Activated T-helper 2 cell treated with anti-CD3 and anti-CD28 coated beads, Interferon-gamma antibody, Interleukin-2, Interleukin-4, amounts not matched to agents 10 μg/mL and 5 μg/mL and 100 μg/mL, durations not matched to agents 14 hours and 24 hours and 36 hours (primary cell): ENCODE measurements around the gene RRAS2. TPM values are rescaled to one million over a fixed set of nuclear protein-coding genes. Genes with fewer than 3 reads are reported as not detected.
A peak's percentile ranks its signal among the peaks of the same experiment; 100 is the strongest.
"Not testable (repeated sequence)": the region's sequence is repeated elsewhere in the genome, so short reads cannot be mapped to it uniquely, and the experiment has no call there.

ENCODE experiments used
- DNase-seq: peaks from one replicate; pipeline ENCODE4 v3.0.0; 2021; ENCODE audit warnings: low spot score
- H3K27ac Mint-ChIP-seq: one replicate; pipeline ENCODE4 v1.8.0; 2021; ENCODE audit warnings: mixed read lengths
- H3K27me3 Mint-ChIP-seq: one replicate; pipeline ENCODE4 v1.8.0; 2021; ENCODE audit warnings: low read depth, mixed read lengths
- H3K36me3 Mint-ChIP-seq: one replicate; pipeline ENCODE4 v1.8.0; 2021; ENCODE audit warnings: low read depth, mixed read lengths
- H3K4me1 Mint-ChIP-seq: one replicate; pipeline ENCODE4 v1.8.0; 2021; ENCODE audit warnings: low read depth, mixed read lengths
- H3K4me3 Mint-ChIP-seq: one replicate; pipeline ENCODE4 v1.8.0; 2021; ENCODE audit warnings: low read depth, mild to moderate bottlenecking, moderate library complexity, mixed read lengths
- H3K9me3 Mint-ChIP-seq: one replicate; pipeline ENCODE4 v1.8.0; 2021; ENCODE audit warnings: mixed read lengths
- intact Hi-C: fragments of 100-400 bp; cut with micrococcal nuclease; formaldehyde crosslinking; loops from one replicate; pipeline ENCODE4 v1.15.1; 2023
- total RNA-seq: library from RNA; stranded (reverse); gene quantifications from 2 replicates; pipeline ENCODE4 v1.2.3, GENCODE V29; 2022

Gene RRAS2
- total RNA-seq, 1 donor from 2014 or later, result 65.2 TPM

DNA sequence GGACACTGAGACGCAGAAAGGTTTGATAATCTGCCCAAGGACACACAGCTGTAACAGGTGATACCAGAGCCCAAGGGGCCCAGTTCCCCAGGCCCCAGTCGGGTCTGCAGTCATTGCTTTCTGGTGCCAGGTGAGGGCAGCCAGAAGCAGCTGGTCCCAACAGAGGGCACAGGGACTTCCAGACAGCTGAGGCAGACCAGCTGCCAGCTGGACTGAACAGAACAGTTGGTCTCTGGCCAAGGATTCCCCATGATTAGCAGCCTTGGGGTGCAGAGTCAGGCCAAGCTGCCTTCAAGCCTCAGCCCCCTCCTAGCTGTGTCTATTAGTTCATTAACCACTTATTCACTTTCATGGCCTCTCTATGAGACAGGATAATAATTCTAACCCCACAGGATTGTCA lies 105.6 kb downstream of the RRAS2 start:
- DNase-seq, result no peak
- H3K4me1 Mint-ChIP-seq, result peaks cover 9% of the 10 kb centered on the region
- no peak overlapping the region for H3K27ac Mint-ChIP-seq

DNA sequence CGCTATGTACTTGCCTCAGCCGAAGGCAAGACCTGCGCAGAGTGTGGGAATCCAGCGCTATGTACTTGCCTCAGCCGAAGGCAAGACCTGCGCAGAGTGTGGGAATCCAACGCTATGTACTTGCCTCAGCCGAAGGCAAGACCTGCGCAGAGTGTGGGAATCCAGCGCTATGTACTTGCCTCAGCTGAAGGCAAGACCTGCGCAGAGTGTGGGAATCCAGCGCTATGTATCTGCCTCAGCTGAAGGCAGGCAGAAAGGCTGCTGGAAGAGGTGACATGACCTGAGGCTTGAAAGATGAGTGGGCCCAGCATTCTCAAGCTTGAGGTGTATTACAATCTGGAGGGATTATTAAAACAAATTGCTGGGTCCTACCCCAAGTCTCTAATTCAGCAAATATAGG lies 106.5 kb downstream of the RRAS2 start:
- intact Hi-C loops, DNase-seq, H3K36me3 Mint-ChIP-seq, H3K4me3 Mint-ChIP-seq, H3K9me3 Mint-ChIP-seq, H3K27ac Mint-ChIP-seq, H3K27me3 Mint-ChIP-seq: not testable (repeated sequence)
- peaks cover 14% of the 10 kb centered on the region for H3K4me1 Mint-ChIP-seq

More for the DNA sequence above, 105.6 kb downstream of the RRAS2 start:
- intact Hi-C loops, result no loop called here
- Mint-ChIP-seq H3K4me3 (no peak overlapping the region), H3K9me3 (no peaks in the 10 kb centered on the region), H3K36me3 (no peaks in the 10 kb centered on the region), H3K27me3 (peaks cover 3% of the 10 kb centered on the region)

DNA sequence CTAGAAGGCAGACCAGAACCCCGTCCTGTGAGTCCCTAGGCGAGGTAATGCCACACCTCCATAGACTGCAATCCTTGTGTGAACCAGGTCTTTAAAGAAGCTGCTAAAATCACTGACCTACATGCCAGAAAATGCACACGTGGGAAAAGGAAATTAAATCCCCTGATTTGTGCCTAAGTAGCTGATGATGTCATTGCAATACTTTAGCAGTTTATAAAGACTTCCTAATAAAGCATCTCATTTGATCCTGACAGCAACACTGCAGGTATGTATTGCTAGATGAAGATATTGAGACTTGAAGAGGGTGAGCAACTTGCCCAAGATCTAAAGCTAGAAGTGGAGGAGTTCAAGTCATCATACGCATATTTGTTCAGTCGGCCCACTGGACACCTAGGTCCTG lies 107.2 kb downstream of the RRAS2 start:
- Mint-ChIP-seq H3K4me3 (no peak overlapping the region), H3K27me3 (peaks cover 14% of the 10 kb centered on the region)

DNA sequence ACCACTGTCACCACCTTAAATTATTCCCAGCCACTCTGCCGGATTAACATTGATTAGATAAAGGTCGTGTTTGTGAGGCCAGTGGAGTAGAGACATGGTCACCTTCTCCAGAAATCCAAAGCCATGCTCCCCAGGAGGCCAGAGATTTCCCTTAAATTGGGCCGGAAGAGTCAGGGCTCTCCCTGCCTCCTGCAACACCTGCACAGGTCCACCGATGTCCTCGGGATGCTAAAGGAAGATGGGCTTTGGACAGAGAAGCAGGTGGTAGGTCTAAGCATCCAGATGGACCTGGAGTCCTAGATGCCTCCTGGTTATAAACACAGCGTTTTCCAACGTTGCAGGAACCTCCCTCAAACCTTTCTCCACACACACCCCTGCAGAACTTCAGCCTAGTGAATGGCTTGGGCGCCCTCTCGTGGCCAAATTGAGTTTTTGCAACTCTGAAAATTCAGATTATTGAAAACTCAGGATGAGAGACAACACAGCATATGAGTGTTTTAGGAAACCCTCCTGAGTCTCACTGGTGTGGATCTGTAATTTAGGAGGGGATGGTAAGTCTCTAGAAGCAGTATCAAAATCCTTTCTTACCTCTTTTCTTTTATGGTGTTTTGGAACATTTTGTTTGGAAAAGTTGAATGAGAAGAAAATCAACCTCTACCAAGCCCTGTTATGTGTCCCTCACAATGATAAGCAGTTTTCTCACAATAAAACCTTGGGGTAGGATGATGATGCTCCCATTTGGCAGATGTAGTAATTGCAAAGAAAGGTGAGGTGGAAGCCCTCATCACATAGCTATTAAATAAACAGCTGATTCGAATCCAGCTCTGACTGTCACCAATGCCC lies 109.6 kb downstream of the RRAS2 start:
- H3K27me3 Mint-ChIP-seq, result peaks cover 21% of the 10 kb centered on the region
- peaks cover 15% of the 10 kb centered on the region for H3K4me1 Mint-ChIP-seq
- no peaks in the 10 kb centered on the region for H3K9me3 Mint-ChIP-seq
- H3K36me3 Mint-ChIP-seq, result no peaks in the 10 kb centered on the region
- H3K4me3 Mint-ChIP-seq, result no peak overlapping the region
- peak; percentile 46 for DNase-seq
- H3K27ac Mint-ChIP-seq, result no peak overlapping the region
- intact Hi-C loops, result loop anchor here (1.0 to 10.0 kb wide), 3 partner anchors 105 to 477 kb away; no protein-coding TSS in a partner anchor

More for the DNA sequence above, 107.2 kb downstream of the RRAS2 start:
- H3K27ac Mint-ChIP-seq, result no peak overlapping the region
- DNase-seq, result no peak
- intact Hi-C loops, result no loop called here
- no peaks in the 10 kb centered on the region for H3K36me3 Mint-ChIP-seq
- H3K9me3 Mint-ChIP-seq, result no peaks in the 10 kb centered on the region
- H3K4me1 Mint-ChIP-seq, result peaks cover 15% of the 10 kb centered on the region

GRCh38 chr11:14248580-14248981 lies 110.4 kb downstream of the RRAS2 start:
- peaks cover 15% of the 10 kb centered on the region for H3K4me1 Mint-ChIP-seq
- H3K4me3 Mint-ChIP-seq, result no peak overlapping the region
- DNase-seq, result no peak
- intact Hi-C loops, result loop anchor here (10.0 kb wide), 1 partner anchor 104 kb away; no protein-coding TSS in a partner anchor
- no peaks in the 10 kb centered on the region for H3K36me3 Mint-ChIP-seq
- no peak overlapping the region for H3K27ac Mint-ChIP-seq
- H3K27me3 Mint-ChIP-seq, result peaks cover 23% of the 10 kb centered on the region
- no peaks in the 10 kb centered on the region for H3K9me3 Mint-ChIP-seq

DNA sequence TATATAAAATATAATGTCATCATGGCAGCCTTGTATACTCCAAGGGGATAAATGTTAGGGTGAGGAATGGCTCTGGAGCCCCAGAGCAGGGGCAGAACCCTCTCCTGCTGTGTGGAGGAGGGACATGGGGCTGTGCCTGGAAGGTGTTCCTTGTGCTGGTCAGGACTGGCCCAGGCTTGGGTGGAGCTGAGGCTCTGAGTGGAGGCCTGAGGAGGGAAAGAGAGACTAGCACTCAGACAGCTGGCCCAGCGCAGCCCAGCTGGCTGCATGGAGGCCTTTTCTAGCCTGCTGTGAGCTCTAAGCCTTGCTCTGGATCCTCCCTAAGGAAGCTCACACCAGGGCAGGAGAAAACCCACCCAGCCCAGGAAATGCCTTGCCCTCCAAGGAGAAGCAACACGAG lies 113.5 kb downstream of the RRAS2 start:
- peaks cover 33% of the 10 kb centered on the region for H3K27me3 Mint-ChIP-seq
- no peak overlapping the region for H3K27ac Mint-ChIP-seq
- H3K4me3 Mint-ChIP-seq, result no peak overlapping the region
- no peaks in the 10 kb centered on the region for H3K9me3 Mint-ChIP-seq
- peaks cover 15% of the 10 kb centered on the region for H3K4me1 Mint-ChIP-seq
- intact Hi-C loops, result loop anchor here (10.0 kb wide), 1 partner anchor 101 kb away; no protein-coding TSS in a partner anchor
- DNase-seq, result no peak
- no peaks in the 10 kb centered on the region for H3K36me3 Mint-ChIP-seq

DNA sequence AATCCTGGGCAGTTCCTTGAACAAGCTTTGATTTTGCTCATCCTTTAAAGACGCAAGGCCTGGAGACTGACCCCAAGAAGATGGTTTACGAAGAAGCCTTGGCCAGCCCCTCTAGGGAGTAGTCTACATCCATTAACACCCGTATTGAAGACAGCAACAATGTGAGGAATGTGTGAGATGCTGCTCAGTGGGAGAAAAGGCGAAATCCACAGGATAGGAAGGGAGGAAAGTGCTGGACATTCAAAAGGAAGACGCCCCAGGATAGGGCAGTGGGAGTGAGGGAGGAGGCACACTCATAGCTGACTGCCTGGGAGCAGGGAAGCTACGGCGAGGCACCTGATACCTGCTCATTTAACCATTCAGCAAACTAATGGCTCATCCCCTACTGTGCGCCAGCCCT lies 114.1 kb downstream of the RRAS2 start:
- Mint-ChIP-seq H3K4me1 (peaks cover 15% of the 10 kb centered on the region), H3K9me3 (no peaks in the 10 kb centered on the region), H3K27ac (no peak overlapping the region), H3K36me3 (no peaks in the 10 kb centered on the region), H3K4me3 (no peak overlapping the region), H3K27me3 (peaks cover 33% of the 10 kb centered on the region)
- DNase-seq, result no peak
- intact Hi-C loops, result loop anchor here (10.0 kb wide), 1 partner anchor 100 kb away; no protein-coding TSS in a partner anchor

GRCh38 chr11:14242733-14243132 lies 116.2 kb downstream of the RRAS2 start:
- no peak for DNase-seq
- peaks cover 28% of the 10 kb centered on the region for H3K27me3 Mint-ChIP-seq
- H3K4me3 Mint-ChIP-seq, result no peak overlapping the region
- intact Hi-C loops, result loop anchor here (10.0 kb wide), 1 partner anchor 98 kb away; no protein-coding TSS in a partner anchor
- no peaks in the 10 kb centered on the region for H3K9me3 Mint-ChIP-seq
- peaks cover 3% of the 10 kb centered on the region for H3K4me1 Mint-ChIP-seq
- no peaks in the 10 kb centered on the region for H3K36me3 Mint-ChIP-seq
- H3K27ac Mint-ChIP-seq, result no peak overlapping the region

- Mint-ChIP-seq H3K4me1 (no peaks in the 10 kb centered on the region), H3K4me3 (no peak overlapping the region), H3K27ac (no peak overlapping the region)
Observed at GRCh38 chr11:14242187-14242586, 116.8 kb downstream of the RRAS2 start.

GRCh38 chr11:14240951-14241350 lies 118.0 kb downstream of the RRAS2 start:
- H3K4me3 Mint-ChIP-seq, result no peak overlapping the region
- DNase-seq, result no peak
- no peaks in the 10 kb centered on the region for H3K4me1 Mint-ChIP-seq
- intact Hi-C loops, result loop anchor here (10.0 kb wide), 1 partner anchor 96 kb away; no protein-coding TSS in a partner anchor
- H3K27me3 Mint-ChIP-seq, result peaks cover 26% of the 10 kb centered on the region
- H3K27ac Mint-ChIP-seq, result no peak overlapping the region
- no peaks in the 10 kb centered on the region for H3K9me3 Mint-ChIP-seq
- no peaks in the 10 kb centered on the region for H3K36me3 Mint-ChIP-seq

More at GRCh38 chr11:14242187-14242586, 116.8 kb downstream of the RRAS2 start:
- no peak for DNase-seq
- intact Hi-C loops, result loop anchor here (10.0 kb wide), 1 partner anchor 97 kb away; no protein-coding TSS in a partner anchor
- H3K27me3 Mint-ChIP-seq, result peaks cover 24% of the 10 kb centered on the region
- H3K9me3 Mint-ChIP-seq, result no peaks in the 10 kb centered on the region
- H3K36me3 Mint-ChIP-seq, result no peaks in the 10 kb centered on the region

GRCh38 chr11:14240221-14240620 lies 118.8 kb downstream of the RRAS2 start:
- intact Hi-C loops, result loop anchor here (10.0 kb wide), 1 partner anchor 95 kb away; no protein-coding TSS in a partner anchor
- Mint-ChIP-seq H3K4me1 (no peaks in the 10 kb centered on the region), H3K4me3 (no peak overlapping the region)

DNA sequence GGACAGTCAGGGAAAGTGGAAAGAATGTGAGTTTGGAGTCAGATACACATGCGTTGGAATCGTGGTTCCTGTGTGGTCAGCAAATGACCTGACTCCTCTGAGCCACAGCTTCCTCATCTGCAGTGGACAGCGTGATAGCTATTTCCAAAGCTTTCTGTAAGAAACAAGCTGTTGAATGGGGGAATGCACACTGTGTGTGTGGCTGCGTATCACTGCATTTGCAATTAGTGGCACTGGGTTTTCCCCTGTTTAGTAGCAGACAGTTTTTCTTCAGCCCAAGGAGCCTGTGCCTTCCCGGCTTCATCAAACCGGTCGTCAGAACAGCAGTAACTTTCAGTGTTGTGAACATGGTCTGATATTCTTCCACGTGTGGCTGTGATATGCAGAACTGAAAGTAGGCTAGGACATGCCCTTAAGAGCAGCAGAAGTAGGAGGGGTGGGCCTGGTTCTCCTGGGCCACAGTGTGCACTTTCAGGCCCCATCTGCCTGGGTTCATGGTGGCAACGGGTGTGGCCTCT lies 121.5 kb downstream of the RRAS2 start:
- peaks cover 28% of the 10 kb centered on the region for H3K27me3 Mint-ChIP-seq
- H3K4me1 Mint-ChIP-seq, result no peaks in the 10 kb centered on the region
- intact Hi-C loops, result no loop called here
- no peak overlapping the region for H3K27ac Mint-ChIP-seq
- DNase-seq, result no peak
- no peaks in the 10 kb centered on the region for H3K9me3 Mint-ChIP-seq
- H3K4me3 Mint-ChIP-seq, result no peak overlapping the region
- H3K36me3 Mint-ChIP-seq, result no peaks in the 10 kb centered on the region

More at GRCh38 chr11:14240221-14240620, 118.8 kb downstream of the RRAS2 start:
- DNase-seq, result no peak
- H3K27me3 Mint-ChIP-seq, result peaks cover 27% of the 10 kb centered on the region
- H3K9me3 Mint-ChIP-seq, result no peaks in the 10 kb centered on the region
- H3K27ac Mint-ChIP-seq, result no peak overlapping the region
- H3K36me3 Mint-ChIP-seq, result no peaks in the 10 kb centered on the region

- Mint-ChIP-seq H3K27me3 (peaks cover 25% of the 10 kb centered on the region), H3K36me3 (no peaks in the 10 kb centered on the region), H3K9me3 (no peaks in the 10 kb centered on the region), H3K27ac (no peak overlapping the region), H3K4me3 (no peak overlapping the region), H3K4me1 (no peaks in the 10 kb centered on the region)
- intact Hi-C loops, result no loop called here
- no peak for DNase-seq
Observed at GRCh38 chr11:14235701-14236100, 123.3 kb downstream of the RRAS2 start.
